ENCODE results near the gene BLOC1S3. TPM values are rescaled to one million over a fixed set of nuclear protein-coding genes. Genes with fewer than 3 reads are reported as not detected.

The BLOC1S3 gene
- total RNA-seq, 1 experiment from 2014 or later, result 25.2 TPM

DNA sequence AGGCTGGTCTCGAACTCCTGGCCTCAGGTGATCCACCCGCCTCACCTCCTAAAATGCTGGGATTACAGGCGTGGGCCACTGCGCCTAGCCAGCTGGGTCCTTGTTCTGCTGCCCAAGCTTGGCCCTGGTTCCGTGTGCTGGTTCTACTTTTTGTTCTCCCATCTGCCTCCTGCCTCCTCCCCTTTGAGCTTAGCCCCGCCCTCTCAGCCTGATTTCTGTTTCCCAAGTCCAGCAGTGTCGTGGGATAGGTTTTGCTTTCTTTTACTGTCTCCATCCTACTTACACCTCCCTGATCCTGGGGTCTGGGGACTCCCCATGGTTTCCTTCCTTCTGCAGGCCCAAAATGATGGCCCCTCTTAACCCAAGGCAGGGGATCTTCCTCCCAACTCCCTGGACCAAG is 2.4 kb downstream of the BLOC1S3 start:
- Mint-ChIP-seq H3K36me3 (ENCODE audit: insufficient read depth, unreplicated experiment) (peaks cover 44% of the 10 kb centered on the region), H3K27ac (ENCODE audit: unreplicated experiment) (peak overlapping the region; percentile 66), H3K4me1 (ENCODE audit: low read depth, unreplicated experiment) (peaks cover 8% of the 10 kb centered on the region), H3K27me3 (ENCODE audit: unreplicated experiment) (no peaks in the 10 kb centered on the region), H3K9me3 (ENCODE audit: low read depth, unreplicated experiment) (no peaks in the 10 kb centered on the region), H3K4me3 (ENCODE audit: low read depth, unreplicated experiment) (peak overlapping the region; percentile 79)
- no TSS peak for BruUV-seq (replicated peaks)
- intact Hi-C loops (cut with micrococcal nuclease; ENCODE audit: unreplicated experiment), result no loop called here
- CTCF ChIA-PET, result interaction anchor here (0.6 kb wide), 1 partner anchor 774 kb away, joined by 3 read pairs; no protein-coding TSS in a partner anchor
- DNase-seq, result no peak
- TF ChIP-seq, protein P1, sequence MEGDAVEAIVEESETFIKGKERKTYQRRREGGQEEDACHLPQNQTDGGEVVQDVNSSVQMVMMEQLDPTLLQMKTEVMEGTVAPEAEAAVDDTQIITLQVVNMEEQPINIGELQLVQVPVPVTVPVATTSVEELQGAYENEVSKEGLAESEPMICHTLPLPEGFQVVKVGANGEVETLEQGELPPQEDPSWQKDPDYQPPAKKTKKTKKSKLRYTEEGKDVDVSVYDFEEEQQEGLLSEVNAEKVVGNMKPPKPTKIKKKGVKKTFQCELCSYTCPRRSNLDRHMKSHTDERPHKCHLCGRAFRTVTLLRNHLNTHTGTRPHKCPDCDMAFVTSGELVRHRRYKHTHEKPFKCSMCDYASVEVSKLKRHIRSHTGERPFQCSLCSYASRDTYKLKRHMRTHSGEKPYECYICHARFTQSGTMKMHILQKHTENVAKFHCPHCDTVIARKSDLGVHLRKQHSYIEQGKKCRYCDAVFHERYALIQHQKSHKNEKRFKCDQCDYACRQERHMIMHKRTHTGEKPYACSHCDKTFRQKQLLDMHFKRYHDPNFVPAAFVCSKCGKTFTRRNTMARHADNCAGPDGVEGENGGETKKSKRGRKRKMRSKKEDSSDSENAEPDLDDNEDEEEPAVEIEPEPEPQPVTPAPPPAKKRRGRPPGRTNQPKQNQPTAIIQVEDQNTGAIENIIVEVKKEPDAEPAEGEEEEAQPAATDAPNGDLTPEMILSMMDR (IDR thresholded peaks at IDR 0.05; ENCODE audit: unreplicated experiment), result no peak

DNA sequence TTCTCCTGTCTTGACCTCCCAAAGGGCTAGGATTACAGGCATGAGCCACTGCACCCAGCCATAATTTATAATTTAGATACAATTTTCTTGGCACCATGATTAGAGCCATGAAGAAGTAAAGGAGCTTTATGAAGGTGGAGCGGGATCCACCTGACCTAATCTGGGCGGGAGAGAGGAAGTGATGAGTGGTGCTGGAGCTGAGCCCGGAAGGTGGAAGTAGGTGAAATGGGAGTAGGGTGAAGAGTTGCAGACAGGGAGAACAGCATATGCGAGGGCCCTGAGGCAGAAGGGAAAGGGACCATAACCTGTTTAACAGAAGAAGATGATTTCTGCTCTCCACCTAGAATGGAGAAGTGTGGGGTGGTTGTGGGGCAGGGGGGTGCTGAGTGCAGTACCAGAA is 4.2 kb downstream of the BLOC1S3 start:
- no TSS peak for BruUV-seq (replicated peaks)
- peak overlapping the region; percentile 5 for H3K27ac Mint-ChIP-seq (ENCODE audit: unreplicated experiment)
- no peaks in the 10 kb centered on the region for H3K9me3 Mint-ChIP-seq (ENCODE audit: low read depth, unreplicated experiment)
- peaks cover 8% of the 10 kb centered on the region for H3K4me1 Mint-ChIP-seq (ENCODE audit: low read depth, unreplicated experiment)
- intact Hi-C loops (cut with micrococcal nuclease; ENCODE audit: unreplicated experiment), result no loop called here
- no peaks in the 10 kb centered on the region for H3K27me3 Mint-ChIP-seq (ENCODE audit: unreplicated experiment)
- TF ChIP-seq, protein P1 (IDR thresholded peaks at IDR 0.05; ENCODE audit: unreplicated experiment), result no peak
- H3K4me3 Mint-ChIP-seq (ENCODE audit: low read depth, unreplicated experiment), result no peak overlapping the region
- DNase-seq, result no peak
- peaks cover 40% of the 10 kb centered on the region for H3K36me3 Mint-ChIP-seq (ENCODE audit: insufficient read depth, unreplicated experiment)
- CTCF ChIA-PET, result no interaction called here

DNA sequence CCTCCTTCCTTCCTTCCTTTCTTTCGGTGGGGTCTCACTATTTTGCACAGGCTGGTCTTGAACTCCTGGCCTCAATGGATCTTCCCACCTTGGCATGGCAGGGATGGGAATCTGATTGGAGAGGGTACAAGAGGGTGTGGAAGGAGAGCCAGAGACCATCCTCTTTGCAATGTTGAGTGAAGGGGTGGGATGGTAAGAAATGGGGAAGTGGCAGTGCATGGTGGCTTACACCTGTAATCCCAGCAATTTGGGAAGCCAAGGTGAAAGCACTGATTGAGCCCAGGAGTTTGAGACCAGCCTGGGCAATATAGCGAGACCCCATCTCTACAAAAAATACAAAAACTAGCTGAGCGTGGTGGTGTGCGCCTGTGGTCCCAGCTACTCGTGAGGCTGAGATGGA is 5.5 kb downstream of the BLOC1S3 start:
- no TSS peak for BruUV-seq (replicated peaks)
- CTCF ChIA-PET, result interaction anchor here (0.6 kb wide), 1 partner anchor 1798 kb away, joined by 3 read pairs; no protein-coding TSS in a partner anchor
- intact Hi-C loops (cut with micrococcal nuclease; ENCODE audit: unreplicated experiment), result no loop called here

DNA sequence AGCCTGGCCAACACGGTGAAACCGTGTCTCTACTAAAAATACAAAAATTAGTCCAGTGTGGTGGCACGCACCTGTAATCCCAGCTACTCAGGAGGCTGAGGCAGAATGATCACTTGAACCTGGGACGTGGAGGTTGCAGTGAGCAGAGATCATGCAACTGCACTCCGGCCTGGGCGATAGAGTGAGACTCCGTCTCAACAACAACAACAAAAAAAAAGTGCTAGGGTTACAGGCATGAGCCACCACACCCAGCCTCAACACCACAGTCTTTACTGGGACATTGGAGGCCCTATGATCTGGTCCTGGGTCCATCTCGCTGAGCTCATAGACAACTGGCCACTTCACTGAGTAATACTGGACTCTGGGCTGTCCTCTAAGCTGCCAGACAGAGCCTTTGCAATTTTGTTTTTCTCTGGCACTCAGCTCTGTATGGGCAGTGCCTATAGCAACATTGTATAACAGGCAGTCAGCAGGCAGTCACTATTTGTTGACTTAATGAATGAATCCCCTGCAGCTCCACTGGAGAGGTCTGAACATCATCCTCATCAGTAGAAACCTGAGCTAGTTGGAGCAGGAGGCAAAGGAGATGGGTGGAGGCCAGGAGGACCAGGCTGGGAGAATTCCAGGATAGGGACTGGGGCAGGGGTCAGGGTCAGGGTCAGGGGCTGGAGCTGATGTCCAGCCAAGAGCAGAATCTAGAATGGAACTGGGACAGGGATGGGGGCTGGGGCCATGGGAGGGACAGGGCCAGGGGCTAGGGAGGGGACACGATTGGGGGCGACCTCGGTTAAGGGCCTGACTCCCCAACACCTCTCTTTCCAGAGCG is 8.1 kb downstream of the BLOC1S3 start:
- Mint-ChIP-seq H3K4me3 (ENCODE audit: low read depth, unreplicated experiment) (no peak overlapping the region), H3K4me1 (ENCODE audit: low read depth, unreplicated experiment) (peaks cover 8% of the 10 kb centered on the region), H3K27me3 (ENCODE audit: unreplicated experiment) (no peaks in the 10 kb centered on the region), H3K9me3 (ENCODE audit: low read depth, unreplicated experiment) (no peaks in the 10 kb centered on the region), H3K36me3 (ENCODE audit: insufficient read depth, unreplicated experiment) (peaks cover under 1% of the 10 kb centered on the region), H3K27ac (ENCODE audit: unreplicated experiment) (peak overlapping the region; percentile 52)
- intact Hi-C loops (cut with micrococcal nuclease; ENCODE audit: unreplicated experiment), result no loop called here
- TF ChIP-seq, protein P1 (IDR thresholded peaks at IDR 0.05; ENCODE audit: unreplicated experiment), result no peak
- BruUV-seq (replicated peaks), result no TSS peak
- no peak for DNase-seq
- CTCF ChIA-PET, result interaction anchor here (0.5 to 1.5 kb wide), 6 partner anchors 9 to 1096 kb away, joined by 3 to 6 read pairs (median 4); partner anchors contain the start of gene TRAPPC6A

More for the DNA sequence above, 5.5 kb downstream of the BLOC1S3 start:
- Mint-ChIP-seq H3K9me3 (ENCODE audit: low read depth, unreplicated experiment) (no peaks in the 10 kb centered on the region), H3K27me3 (ENCODE audit: unreplicated experiment) (no peaks in the 10 kb centered on the region), H3K4me1 (ENCODE audit: low read depth, unreplicated experiment) (peaks cover 8% of the 10 kb centered on the region), H3K36me3 (ENCODE audit: insufficient read depth, unreplicated experiment) (peaks cover 27% of the 10 kb centered on the region), H3K27ac (ENCODE audit: unreplicated experiment) (no peak overlapping the region), H3K4me3 (ENCODE audit: low read depth, unreplicated experiment) (no peak overlapping the region)
- DNase-seq, result no peak
- TF ChIP-seq, protein P1 (IDR thresholded peaks at IDR 0.05; ENCODE audit: unreplicated experiment), result no peak

All from Calu3 (cell line).